ENCODE results near the gene GCFC2.
A peak's percentile ranks its signal among the peaks of the same experiment; 100 is the strongest.
"Not testable (repeated sequence)": the region's sequence is repeated elsewhere in the genome, so short reads cannot be mapped to it uniquely, and the experiment has no call there.

The GCFC2 gene

DNA sequence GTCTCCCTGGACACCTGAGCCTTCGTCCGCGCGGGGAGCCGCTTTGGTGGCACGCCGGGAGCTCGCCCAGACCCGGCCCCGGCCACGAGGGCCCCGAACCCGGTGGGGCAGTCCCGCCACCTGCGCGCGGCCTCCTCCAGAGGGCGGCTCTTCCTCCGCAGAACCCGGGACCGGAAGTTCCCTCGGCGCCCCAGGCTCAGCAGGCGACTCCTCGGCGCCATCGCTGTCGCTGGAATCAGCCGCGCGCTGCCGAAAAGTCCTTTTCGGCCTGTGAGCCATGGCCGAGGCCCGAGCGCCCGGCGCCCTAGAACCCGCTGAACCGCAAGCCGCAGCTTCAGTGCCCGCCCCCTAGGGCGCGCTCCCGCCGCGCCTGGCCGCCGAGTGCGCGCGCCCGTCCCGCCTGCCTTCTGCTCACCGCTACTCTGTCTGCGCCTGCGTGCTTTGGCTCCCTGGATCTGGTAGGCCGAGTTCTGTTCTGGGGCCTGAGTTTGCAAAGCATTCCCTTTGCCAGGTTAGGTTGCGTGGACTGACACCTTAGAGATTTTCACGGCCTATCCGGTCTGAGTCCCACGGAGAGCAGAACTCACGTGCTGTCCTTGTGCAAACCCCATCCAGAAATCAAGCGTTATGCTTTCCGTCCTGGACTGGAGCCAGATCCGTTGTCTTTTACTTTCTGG lies at the start of gene GCFC2:
GCFC2 (minus strand) TSS at position 339 of the 677 bp plus-strand sequence; CDS start at position 279, 60 bp downstream.
- DNase-seq = peak; percentile 85

DNA sequence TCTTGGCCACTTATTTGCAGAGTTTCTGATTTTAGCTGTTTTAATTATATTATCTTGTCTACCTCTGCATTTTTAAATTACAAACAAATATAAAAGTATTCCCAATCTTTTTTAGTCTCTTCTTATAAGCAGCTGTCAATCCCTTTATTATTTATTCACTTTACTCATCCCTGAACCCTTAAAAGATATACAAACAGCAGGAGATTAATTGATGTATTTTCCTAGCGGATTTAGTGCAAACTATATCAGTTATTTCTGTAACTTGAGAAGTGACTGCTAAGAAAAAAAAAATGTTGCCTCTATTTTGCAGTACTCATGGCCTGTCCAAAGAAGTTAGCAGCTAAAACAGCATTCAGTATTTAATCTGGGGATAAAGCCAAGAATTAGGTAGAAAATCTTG lies 42.1 kb upstream of the GCFC2 start:
- DNase-seq = no peak

- no peak for DNase-seq
Observed at GRCh38 chr2:75751824-75752468, 41.2 kb upstream of the GCFC2 start.

- no peak for DNase-seq
Observed at GRCh38 chr2:75751360-75751759, 40.6 kb upstream of the GCFC2 start.

DNA sequence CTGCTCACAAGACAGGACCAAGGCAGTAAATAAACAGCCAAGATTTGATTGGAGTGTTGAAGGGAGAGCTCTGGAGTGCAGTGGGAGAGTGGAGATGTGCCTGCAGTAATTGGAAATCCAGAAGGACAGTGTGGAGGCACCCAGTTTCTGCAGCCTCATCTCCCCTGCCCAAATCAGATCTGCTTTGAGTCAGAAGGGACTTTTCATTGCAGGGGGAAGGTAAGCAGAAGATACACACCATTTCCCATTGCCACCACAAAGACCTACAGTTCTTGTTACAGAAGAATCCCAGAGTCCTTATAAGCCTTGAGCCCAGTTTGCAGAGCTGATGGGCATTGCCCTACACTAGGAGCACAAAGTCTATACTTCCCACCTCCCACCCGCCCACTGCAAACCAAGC lies 27.2 kb upstream of the GCFC2 start:
- DNase-seq = no peak

- no peak for DNase-seq
Observed at GRCh38 chr2:75736276-75736675, 25.6 kb upstream of the GCFC2 start.

DNA sequence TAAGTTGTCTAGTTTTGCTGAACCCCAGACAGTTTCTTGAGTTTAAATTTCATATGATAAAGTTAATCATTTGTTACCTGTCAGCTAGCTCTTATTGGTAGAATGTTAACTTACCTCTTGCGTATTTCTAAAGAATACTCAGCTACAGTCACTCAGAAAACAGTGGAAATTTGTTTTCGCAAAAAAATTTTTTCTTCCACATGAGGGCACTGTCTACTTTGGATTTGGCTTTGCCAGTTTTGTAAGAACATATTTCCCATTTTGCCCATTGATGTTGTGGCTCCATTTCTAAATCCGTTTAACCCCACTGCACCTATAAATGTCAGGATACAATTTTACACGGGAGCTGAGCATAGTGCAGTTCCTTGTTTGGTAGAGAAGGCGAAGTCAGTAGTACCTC lies 19.1 kb upstream of the GCFC2 start:
- no peak for DNase-seq

- no peak for DNase-seq
Observed at GRCh38 chr2:75728614-75729419, 18.1 kb upstream of the GCFC2 start.

DNA sequence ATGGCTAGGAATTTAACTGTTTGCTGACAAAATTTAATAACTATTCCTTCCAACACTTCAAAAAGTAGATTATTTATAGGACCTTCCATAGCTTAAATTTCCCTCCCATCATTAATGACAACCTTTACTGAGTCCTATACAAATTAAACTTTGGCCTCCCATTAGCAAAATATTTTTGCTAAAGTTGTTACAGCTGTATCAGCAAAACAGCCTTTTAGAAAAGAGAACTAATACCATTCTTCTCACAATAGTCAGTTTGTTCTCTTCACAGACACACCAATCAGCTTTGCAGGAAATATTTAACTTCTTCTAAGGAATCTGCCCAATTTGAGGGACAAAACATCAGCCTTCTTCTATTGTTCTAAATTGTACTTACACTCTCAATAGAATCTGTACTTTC lies 12.0 kb upstream of the GCFC2 start:
- DNase-seq = no peak

DNA sequence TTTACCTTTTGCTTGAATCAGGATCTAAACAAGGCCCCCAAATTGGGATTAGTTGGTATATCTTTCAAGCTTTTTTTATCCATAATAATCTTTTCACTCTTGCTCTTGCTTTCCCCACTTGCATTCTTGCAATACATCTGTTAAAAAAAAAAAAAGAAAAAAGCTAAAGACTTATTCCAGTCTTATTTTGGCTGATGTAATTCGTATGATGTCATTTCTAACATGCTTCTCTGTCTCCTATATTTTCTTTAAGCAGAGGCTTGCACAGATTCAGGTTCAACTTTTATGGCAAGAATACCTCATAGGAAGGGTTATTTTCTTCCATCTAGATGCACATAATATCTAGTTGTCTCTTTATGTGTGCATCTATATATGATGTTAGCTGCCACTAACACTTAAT lies 9.8 kb upstream of the GCFC2 start:
- no peak for DNase-seq

GRCh38 chr2:75719616-75720015 lies 8.9 kb upstream of the GCFC2 start:
- no peak for DNase-seq

DNA sequence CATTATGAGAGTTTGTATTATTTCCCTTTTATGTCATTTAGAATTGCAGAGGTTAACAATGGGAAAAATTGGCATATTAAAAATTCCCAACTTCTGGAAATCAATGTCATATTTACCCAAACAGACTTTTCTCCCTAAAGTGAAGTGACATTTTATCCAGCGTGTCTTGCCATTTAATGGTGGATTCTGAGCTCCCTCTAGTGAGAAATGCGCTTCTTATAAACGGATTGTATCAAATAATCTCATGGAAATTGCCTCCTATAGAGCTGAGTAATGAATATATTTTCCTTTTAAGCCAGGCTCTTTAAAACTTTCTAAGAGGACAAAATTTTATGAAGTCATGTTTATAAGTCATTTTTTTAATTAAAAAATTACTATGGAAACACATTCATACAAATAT lies 5.7 kb upstream of the GCFC2 start:
- DNase-seq = no peak

DNA sequence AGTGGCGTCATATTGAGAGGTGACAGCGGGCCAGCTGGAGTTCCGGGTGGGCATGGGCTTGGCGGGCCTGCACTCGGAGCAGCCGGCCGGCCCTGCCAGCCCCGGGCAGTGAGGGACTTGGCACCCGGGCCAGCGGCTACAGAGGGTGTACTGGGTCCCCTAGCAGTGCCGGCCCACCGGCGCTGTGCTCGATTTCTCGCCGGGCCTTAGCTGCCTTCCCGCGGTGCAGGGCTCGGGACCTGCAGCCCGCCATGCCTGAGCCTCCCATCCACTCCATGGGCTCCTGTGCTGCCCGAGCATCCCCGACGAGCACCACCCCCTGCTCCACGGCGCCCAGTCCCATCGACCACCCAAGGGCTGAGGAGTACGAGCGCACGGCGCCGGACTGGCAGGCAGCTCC lies 875 bp upstream of the GCFC2 start:
- not testable (repeated sequence) for DNase-seq

DNA sequence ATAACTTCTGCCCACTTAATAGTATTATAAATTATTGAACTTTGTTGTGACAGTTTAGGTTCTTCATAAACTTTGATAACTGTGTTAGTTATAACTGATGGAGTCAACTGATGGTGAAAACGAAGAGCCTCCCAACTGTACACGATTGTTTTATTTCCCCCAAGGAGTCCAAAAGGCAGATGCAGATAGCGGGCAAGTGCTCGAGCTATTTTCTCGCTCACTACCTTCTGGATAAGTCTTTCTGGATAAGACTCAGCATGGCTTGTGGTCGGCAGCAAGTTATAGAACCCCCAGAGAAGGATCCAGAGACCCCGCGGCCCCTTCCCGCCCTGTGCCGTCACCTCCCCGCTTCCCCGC lies 517 bp downstream of the GCFC2 start:
- DNase-seq = no peak

GRCh38 chr2:75709297-75709696 lies 1.4 kb downstream of the GCFC2 start:
- DNase-seq = no peak

GRCh38 chr2:75707901-75708300 lies 2.8 kb downstream of the GCFC2 start:
- DNase-seq = no peak

DNA sequence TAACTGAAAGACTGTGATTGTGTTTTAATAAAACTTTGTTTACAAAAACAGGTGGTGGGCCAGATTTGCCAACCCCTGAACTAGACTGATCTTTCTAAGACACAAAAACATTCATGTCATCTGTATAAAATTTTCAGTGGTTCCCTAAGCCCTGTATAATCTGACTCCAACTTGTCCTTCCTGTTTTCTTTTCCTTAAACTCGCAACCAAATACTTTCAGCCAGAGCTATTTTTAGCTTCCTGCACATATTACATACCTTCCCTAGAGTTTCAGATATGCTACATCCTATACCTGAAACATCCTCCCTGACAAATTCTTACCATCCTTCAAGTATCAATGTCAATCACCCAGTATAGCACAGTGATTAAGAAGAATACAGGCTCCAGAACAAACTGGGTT lies 4.8 kb downstream of the GCFC2 start:
- no peak for DNase-seq

DNA sequence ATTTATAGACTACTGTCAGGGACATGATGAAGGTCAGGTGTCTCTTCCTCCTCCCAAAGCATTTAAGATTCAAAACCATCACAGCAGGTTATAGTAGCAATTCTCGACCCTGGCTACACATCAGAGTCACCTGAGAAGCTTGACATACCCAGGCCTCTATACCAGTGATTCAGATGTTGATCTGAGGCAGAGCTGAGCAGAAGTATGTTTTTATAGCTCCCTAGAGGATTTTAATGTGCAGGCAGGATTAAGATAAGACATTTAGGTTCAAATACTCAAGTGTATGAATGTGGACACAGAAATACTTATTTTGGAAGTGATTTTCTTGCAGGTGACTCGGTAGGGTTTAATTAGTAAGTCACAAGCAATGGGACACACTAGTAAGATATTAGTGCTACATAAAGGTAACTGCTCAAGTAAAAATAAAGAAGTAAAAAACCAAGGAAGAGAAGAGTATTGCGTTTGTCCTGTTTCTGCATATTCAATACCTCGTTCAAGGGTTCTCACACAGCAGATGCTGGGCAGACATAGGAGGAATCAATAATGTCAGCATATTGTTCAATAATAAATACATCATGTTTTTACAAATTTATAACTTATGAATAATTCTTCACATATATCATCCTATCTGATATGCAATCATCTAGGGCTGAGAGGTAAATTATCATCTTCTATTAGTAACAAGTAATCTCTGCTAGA lies 7.0 kb downstream of the GCFC2 start:
- DNase-seq = no peak

GRCh38 chr2:75702593-75702992 lies 8.1 kb downstream of the GCFC2 start:
- no peak for DNase-seq

DNA sequence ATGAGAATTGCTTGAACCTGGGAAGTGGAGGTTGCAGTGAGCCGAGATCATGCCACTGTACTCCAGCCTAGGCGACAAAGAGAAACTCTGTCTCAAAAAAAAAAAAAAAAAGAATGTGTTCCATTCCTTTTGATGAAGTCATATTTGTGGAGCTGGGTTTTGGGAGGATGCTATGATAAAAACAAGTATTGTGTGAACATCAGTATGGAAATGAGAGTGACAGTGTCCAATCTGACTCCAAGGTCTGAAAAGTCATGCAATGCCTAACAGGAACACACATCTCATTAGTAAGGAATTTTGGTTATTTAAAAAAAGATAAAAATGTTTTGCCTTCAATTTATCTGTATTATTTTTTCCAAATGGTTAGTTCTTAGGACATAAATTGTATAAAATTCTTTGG lies 11.8 kb downstream of the GCFC2 start:
- DNase-seq = no peak

DNA sequence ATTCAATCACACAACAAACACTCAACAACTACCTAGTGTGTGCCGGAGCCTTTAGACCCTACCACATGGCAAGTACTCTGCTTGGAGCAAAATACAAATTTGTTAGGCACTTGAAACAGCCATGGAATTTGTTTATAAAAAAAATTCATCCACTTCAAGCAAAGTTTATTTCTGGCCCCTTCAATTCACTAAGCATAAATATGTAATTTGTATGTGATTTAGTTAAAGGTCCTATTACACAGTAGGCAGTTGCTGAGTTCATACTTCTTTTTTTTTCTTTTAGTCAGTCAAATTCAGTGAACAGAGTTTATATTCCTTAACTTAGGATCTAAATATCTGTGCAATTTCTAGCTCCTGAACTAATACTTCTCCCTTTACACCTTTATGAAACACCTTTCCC lies 22.5 kb downstream of the GCFC2 start:
- DNase-seq = no peak

GRCh38 chr2:75683430-75683829 lies 27.3 kb downstream of the GCFC2 start:
- not testable (repeated sequence) for DNase-seq

DNA sequence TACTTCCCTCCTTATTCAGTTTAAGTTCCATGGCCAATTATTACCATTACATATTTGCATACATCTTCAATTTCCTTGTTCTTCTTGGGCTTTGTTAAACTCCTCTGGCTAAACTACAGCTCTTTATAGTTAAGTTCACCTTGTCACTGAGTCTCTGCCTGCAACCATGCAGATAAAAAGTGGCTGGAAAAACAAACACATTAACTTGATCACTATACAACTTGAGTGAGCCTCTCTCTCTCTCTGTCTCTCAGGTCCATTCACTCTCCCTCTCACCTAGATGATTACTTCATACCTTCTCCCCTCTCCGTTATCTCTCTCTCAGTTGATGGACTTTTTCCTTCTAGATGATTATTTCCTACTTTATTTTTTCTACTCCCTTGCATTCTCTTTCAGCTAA lies 30.3 kb downstream of the GCFC2 start:
- no peak for DNase-seq

GRCh38 chr2:75679556-75679955 lies 31.2 kb downstream of the GCFC2 start:
- no peak for DNase-seq
